HEK293 (cell line): ENCODE results near the gene LY86.

Experiments
- CTCF ChIP-seq: fragments of 450-650 bp; formaldehyde crosslinking; IDR thresholded peaks from 2 replicates; pipeline ENCODE4 v1.5.1; 2016; ENCODE audit warnings: missing biosample characterization, missing genetic modification characterization
- ELK4 ChIP-seq: IDR thresholded peaks from 2 replicates; pipeline ENCODE4 v1.6.1; 2011; ENCODE audit warnings: mild to moderate bottlenecking, low read depth, low read length, borderline replicate concordance
- MYNN ChIP-seq: fragments of 450-650 bp; formaldehyde crosslinking; IDR thresholded peaks from 2 replicates; pipeline ENCODE4 v1.5.1; 2016; ENCODE audit warnings: missing biosample characterization, missing genetic modification characterization, borderline replicate concordance
- PRDM2 ChIP-seq: fragments of 450-650 bp; formaldehyde crosslinking; IDR thresholded peaks from 2 replicates; pipeline ENCODE4 v1.5.1; 2016; ENCODE audit warnings: missing biosample characterization, missing genetic modification characterization, borderline replicate concordance
- YY1 ChIP-seq: fragments of 450-650 bp; formaldehyde crosslinking; IDR thresholded peaks from 2 replicates; pipeline ENCODE4 v1.5.1; 2018; ENCODE audit warnings: missing biosample characterization, missing genetic modification characterization
- ZBTB7A ChIP-seq: fragments of 450-650 bp; formaldehyde crosslinking; IDR thresholded peaks from 2 replicates; pipeline ENCODE4 v1.5.1; 2016; ENCODE audit warnings: low read depth, missing biosample characterization, missing genetic modification characterization
- ZNF274 ChIP-seq, 2 experiments: fragments of 200-500 bp in 1 of 2; fragments of 450-650 bp in 1 of 2; sonication (Bioruptor generic) in 1 of 2; formaldehyde crosslinking in 1 of 2; IDR thresholded peaks; 2 replicates each; pipeline versions ENCODE4 v1.5.1 to v1.6.1; 2014 to 2016; ENCODE audit warnings: borderline replicate concordance in 1 of 2, inconsistent platforms in 1 of 2, low read length in 1 of 2, missing biosample characterization in 1 of 2, missing genetic modification characterization in 1 of 2
- ZNF366 ChIP-seq: fragments of 450-650 bp; formaldehyde crosslinking; conservative IDR thresholded peaks from 2 replicates; pipeline ENCODE4 v1.5.1; 2016; ENCODE audit warnings: missing biosample characterization, missing genetic modification characterization
- ZNF513 ChIP-seq: fragments of 450-650 bp; IDR thresholded peaks from 2 replicates; pipeline ENCODE4 v1.5.1; 2018; ENCODE audit warnings: missing biosample characterization, missing genetic modification characterization
- ZNF670 ChIP-seq: fragments of 450-650 bp; formaldehyde crosslinking; IDR thresholded peaks from 2 replicates; pipeline ENCODE4 v1.5.1; 2016; ENCODE audit warnings: missing biosample characterization, missing genetic modification characterization, low read depth
- ZNF792 ChIP-seq: fragments of 450-650 bp; formaldehyde crosslinking; IDR thresholded peaks from 2 replicates; pipeline ENCODE4 v1.5.1; 2016; ENCODE audit warnings: missing biosample characterization, missing genetic modification characterization

GRCh38 chr6:6659600-6660327 lies 71.2 kb downstream of the LY86 start:
- TF ChIP-seq ZNF670 (no peak), CTCF (tag by site-specific recombination) (no peak), ZNF792 (no peak), ZNF274 (IDR thresholded peaks at IDR 0.05; ENCODE audit: low read length) (no peak), ZNF274 (tag by site-specific recombination; IDR thresholded peaks at IDR 0.05; ENCODE audit: borderline replicate concordance) (no peak), ZNF366 (no peak), ZBTB7A (no peak), MYNN (tag by site-specific recombination) (no peak), YY1 (tag by site-specific recombination) (no peak), ZNF513 (tag by site-specific recombination) (no peak), PRDM2 (tag by site-specific recombination) (no peak), ELK4 (no peak)
